Natural killer cell (primary cell): Measurements from ENCODE around the gene XPA. TPM values are rescaled to one million over a fixed set of nuclear protein-coding genes. Genes with fewer than 3 reads are reported as not detected.

ENCODE experiments used
- ATAC-seq, 3 donors: fragments of 150-1000 bp in 2 of 3; fragments of 200-7000 bp in 1 of 3; cut with Tn5 transposase; 1 replicate in 1 of 3; 2 replicates in 2 of 3; pipeline ENCODE4 v1.10.0; 2021; ENCODE audit warnings: mild to moderate bottlenecking in 2 of 3, moderate library complexity in 2 of 3
- DNase-seq, 2 donors: peaks; one replicate each; pipeline versions ENCODE4 v3.0.0 to v3.0.0-alpha.2; 2013 to 2021; ENCODE audit warnings: mixed read lengths in 1 of 2
- H3K27ac ChIP-seq: one replicate; pipeline ENCODE4 v1.5.1; 2013; ENCODE audit warnings: mild to moderate bottlenecking, low read length
- H3K27me3 ChIP-seq: one replicate; pipeline ENCODE4 v1.6.1; 2013; ENCODE audit warnings: low read length; ENCODE audit not compliant: control insufficient read depth, insufficient read depth
- H3K36me3 ChIP-seq: one replicate; pipeline ENCODE4 v1.6.1; 2013; ENCODE audit warnings: low read length; ENCODE audit not compliant: control insufficient read depth, insufficient read depth
- H3K4me1 ChIP-seq: one replicate; pipeline ENCODE4 v1.6.1; 2013; ENCODE audit warnings: low read length; ENCODE audit not compliant: control insufficient read depth, insufficient read depth
- H3K4me3 ChIP-seq: one replicate; pipeline ENCODE4 v1.5.1; 2013; ENCODE audit warnings: low read length
- H3K9me3 ChIP-seq: one replicate; pipeline ENCODE4 v1.6.1; 2013; ENCODE audit warnings: low read length; ENCODE audit not compliant: control insufficient read depth, insufficient read depth
- H3K27ac Mint-ChIP-seq, 2 donors: one replicate each; pipeline ENCODE4 v1.8.0; 2022; ENCODE audit warnings: mild to moderate bottlenecking in 2 of 2, mixed read lengths in 2 of 2, moderate library complexity in 1 of 2
- H3K27me3 Mint-ChIP-seq, 2 donors: one replicate each; pipeline ENCODE4 v1.8.0; 2022; ENCODE audit warnings: low read depth in 2 of 2, mixed read lengths in 2 of 2
- H3K36me3 Mint-ChIP-seq: one replicate; pipeline ENCODE4 v1.8.0; 2022; ENCODE audit warnings: mixed read lengths
- H3K4me1 Mint-ChIP-seq, 2 donors: one replicate each; pipeline ENCODE4 v1.8.0; 2022; ENCODE audit warnings: mixed read lengths in 2 of 2
- H3K4me3 Mint-ChIP-seq: one replicate; pipeline ENCODE4 v1.8.0; 2022; ENCODE audit warnings: mild to moderate bottlenecking, moderate library complexity, mixed read lengths
- H3K9me3 Mint-ChIP-seq, 2 donors: one replicate each; pipeline ENCODE4 v1.8.0; 2022; ENCODE audit warnings: mixed read lengths in 2 of 2
- CTCF ChIP-seq: fragments of 200-600 bp; IDR thresholded peaks from one replicate; pipeline ENCODE4 v1.8.0; 2022; ENCODE audit warnings: antibody characterized with exemption
- WGBS: methylation state at CpG from one replicate; pipeline ENCODE4 v1.1.7; 2013; ENCODE audit warnings: missing lambda C conversion rate; ENCODE audit not compliant: insufficient coverage; 5-methylcytosine and 5-hydroxymethylcytosine counted together
- intact Hi-C: fragments of 100-400 bp; cut with micrococcal nuclease; formaldehyde crosslinking; loops from one replicate; pipeline ENCODE4 v1.14.2; 2022
- total RNA-seq, 4 donors: library from RNA; stranded (reverse); fragments of 120-200 nt in 1 of 4; gene quantifications; one replicate each; pipeline versions ENCODE4 v1.2.3 to v1.2.4, GENCODE V29; 2013 to 2022

XPA gene
- total RNA-seq, 3 donors from 2014 or later (not counting 1 experiment from before 2014, with no cell fraction given) = 21.7 to 28.4 (median 25.6) TPM

- Mint-ChIP-seq H3K9me3 (no peaks in the 10 kb centered on the region), H3K4me3 (no peak overlapping the region), H3K4me1 (no peaks in the 10 kb centered on the region), H3K36me3 (no peaks in the 10 kb centered on the region), H3K27ac (no peak overlapping the region), H3K27me3 (peaks cover 23 to 36% of the 10 kb centered on the region in 2 donors)
- no peaks in the 10 kb centered on the region for H3K36me3 ChIP-seq
- WGBS = 95% methylated on average over 7 of the region's 7 CpGs
- H3K4me1 ChIP-seq = no peaks in the 10 kb centered on the region
- ATAC-seq = no peak
- no peak overlapping the region for H3K27ac ChIP-seq
- no peaks in the 10 kb centered on the region for H3K9me3 ChIP-seq
- no peak for TF ChIP-seq CTCF
- intact Hi-C loops = no loop called here
- DNase-seq = no peak
- H3K4me3 ChIP-seq = no peak overlapping the region
- H3K27me3 ChIP-seq = peaks cover 5% of the 10 kb centered on the region
Measured at GRCh38 chr9:97735070-97735600, 38.0 kb upstream of the XPA start.

DNA sequence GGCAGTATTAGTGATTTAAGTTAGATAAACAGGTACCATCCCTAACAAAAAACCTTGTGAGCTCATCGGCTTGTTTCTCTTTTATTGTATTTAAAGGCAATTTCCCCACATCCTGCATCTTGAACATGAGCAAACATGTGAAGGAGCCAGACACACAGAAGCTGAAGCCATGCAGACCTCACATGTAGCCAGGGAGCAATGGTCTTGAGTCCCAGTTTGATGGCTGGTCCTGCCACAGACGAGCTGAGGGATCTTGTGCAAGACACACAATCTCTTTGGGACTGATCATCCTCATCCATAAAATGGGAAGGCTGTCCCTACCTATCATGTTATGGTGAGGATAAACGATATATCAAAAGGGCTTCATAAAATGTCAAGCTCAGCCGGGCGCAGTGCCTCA, 29.6 kb upstream of the XPA start:
- Histone ChIP-seq H3K27ac (no peak overlapping the region), H3K36me3 (no peaks in the 10 kb centered on the region), H3K4me3 (no peak overlapping the region), H3K4me1 (no peaks in the 10 kb centered on the region), H3K27me3 (no peaks in the 10 kb centered on the region), H3K9me3 (no peaks in the 10 kb centered on the region)
- no peak for TF ChIP-seq CTCF
- no peaks in the 10 kb centered on the region for H3K9me3 Mint-ChIP-seq
- no peak overlapping the region for H3K27ac Mint-ChIP-seq
- H3K27me3 Mint-ChIP-seq = peaks cover 19% of the 10 kb centered on the region in 2 donors
- intact Hi-C loops = no loop called here
- 76% methylated on average over 4 of the region's 5 CpGs for WGBS
- H3K4me3 Mint-ChIP-seq = no peak overlapping the region
- DNase-seq (no peak), ATAC-seq (no peak)
- no peaks in the 10 kb centered on the region for H3K4me1 Mint-ChIP-seq
- H3K36me3 Mint-ChIP-seq = no peaks in the 10 kb centered on the region

DNA sequence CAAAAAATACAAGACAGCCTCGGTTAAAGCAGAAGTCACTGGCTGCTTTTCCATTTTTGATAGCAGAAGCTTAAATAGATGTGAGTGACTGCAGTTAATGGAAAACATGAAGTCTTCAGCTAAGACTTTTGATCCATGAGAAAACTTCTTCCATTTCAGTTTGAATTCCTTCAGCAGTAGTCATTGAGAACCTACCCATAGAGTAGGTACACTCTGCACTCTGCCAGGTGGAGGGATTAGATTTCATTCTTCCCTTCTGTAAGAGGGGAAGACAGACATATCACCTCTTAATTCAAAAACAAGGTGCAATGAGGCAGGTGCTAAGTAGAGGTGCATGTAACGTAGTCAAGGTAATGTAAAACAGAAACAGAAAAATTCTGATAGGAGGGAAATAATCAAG, 26.7 kb upstream of the XPA start:
- Mint-ChIP-seq H3K36me3 (no peaks in the 10 kb centered on the region), H3K9me3 (peaks cover 2% of the 10 kb centered on the region in 2 donors), H3K27me3 (peaks cover 22 to 27% of the 10 kb centered on the region in 2 donors), H3K27ac (no peak overlapping the region), H3K4me3 (no peak overlapping the region), H3K4me1 (no peaks in the 10 kb centered on the region)
- ATAC-seq = no peak
- Histone ChIP-seq H3K4me1 (no peaks in the 10 kb centered on the region), H3K27me3 (no peaks in the 10 kb centered on the region), H3K27ac (no peak overlapping the region), H3K36me3 (no peaks in the 10 kb centered on the region), H3K4me3 (no peak overlapping the region), H3K9me3 (no peaks in the 10 kb centered on the region)
- WGBS = 44% methylated on average over 2 of the region's 2 CpGs
- no peak for TF ChIP-seq CTCF
- intact Hi-C loops = no loop called here
- no peak for DNase-seq

DNA sequence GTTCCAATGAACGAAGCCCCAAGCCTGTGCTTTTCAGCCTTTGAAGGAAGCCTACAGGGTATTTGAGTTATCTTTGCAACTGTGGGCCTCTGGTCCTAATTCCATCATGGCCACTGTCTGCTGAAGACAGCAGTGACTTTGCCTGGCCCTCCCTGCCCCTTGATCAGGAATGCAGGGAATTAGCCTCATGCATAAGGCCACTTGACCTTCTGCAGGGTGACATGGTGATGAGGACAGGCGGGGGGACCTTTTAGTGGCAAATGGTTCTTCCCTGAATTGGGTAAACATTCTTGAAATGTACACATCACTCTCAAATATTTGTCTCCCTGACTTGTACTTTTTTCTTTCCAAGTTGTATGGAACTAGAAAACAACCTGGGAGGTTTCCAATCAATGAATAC, 25.2 kb upstream of the XPA start:
- H3K4me3 Mint-ChIP-seq = no peak overlapping the region
- no peak for TF ChIP-seq CTCF
- Histone ChIP-seq H3K4me3 (no peak overlapping the region), H3K27ac (no peak overlapping the region), H3K36me3 (no peaks in the 10 kb centered on the region), H3K9me3 (no peaks in the 10 kb centered on the region), H3K4me1 (no peaks in the 10 kb centered on the region), H3K27me3 (no peaks in the 10 kb centered on the region)
- DNase-seq = no peak
- WGBS = 77% methylated on average over 2 of the region's 2 CpGs
- intact Hi-C loops = no loop called here
- peaks cover 22 to 27% of the 10 kb centered on the region in 2 donors for H3K27me3 Mint-ChIP-seq
- no peak overlapping the region for H3K27ac Mint-ChIP-seq
- H3K9me3 Mint-ChIP-seq = peaks cover 2% of the 10 kb centered on the region in 2 donors
- no peaks in the 10 kb centered on the region for H3K36me3 Mint-ChIP-seq
- no peak for ATAC-seq
- no peaks in the 10 kb centered on the region for H3K4me1 Mint-ChIP-seq
